ENCODE results near the gene NTN5. TPM values are rescaled to one million over a fixed set of nuclear protein-coding genes. Genes with fewer than 3 reads are reported as not detected.

NTN5 gene
- total and polyA plus RNA-seq, 8 donors, result 0.29 to 1.4 (median 0.95) TPM

- H3K36me3 ChIP-seq, result no peaks in the 10 kb centered on the region
- peaks cover 0 to 5% of the 10 kb centered on the region in 2 donors for H3K9me3 ChIP-seq
- no peak overlapping the region for H3K4me3 ChIP-seq
- H3K4me1 ChIP-seq, result peaks cover 5 to 7% of the 10 kb centered on the region in 2 donors
- no peak for DNase-seq
- no peak for ATAC-seq
- no peaks in the 10 kb centered on the region for H3K27me3 ChIP-seq
- intact Hi-C loops (cut with DNase I), result no loop called here
- TF ChIP-seq, protein P1, sequence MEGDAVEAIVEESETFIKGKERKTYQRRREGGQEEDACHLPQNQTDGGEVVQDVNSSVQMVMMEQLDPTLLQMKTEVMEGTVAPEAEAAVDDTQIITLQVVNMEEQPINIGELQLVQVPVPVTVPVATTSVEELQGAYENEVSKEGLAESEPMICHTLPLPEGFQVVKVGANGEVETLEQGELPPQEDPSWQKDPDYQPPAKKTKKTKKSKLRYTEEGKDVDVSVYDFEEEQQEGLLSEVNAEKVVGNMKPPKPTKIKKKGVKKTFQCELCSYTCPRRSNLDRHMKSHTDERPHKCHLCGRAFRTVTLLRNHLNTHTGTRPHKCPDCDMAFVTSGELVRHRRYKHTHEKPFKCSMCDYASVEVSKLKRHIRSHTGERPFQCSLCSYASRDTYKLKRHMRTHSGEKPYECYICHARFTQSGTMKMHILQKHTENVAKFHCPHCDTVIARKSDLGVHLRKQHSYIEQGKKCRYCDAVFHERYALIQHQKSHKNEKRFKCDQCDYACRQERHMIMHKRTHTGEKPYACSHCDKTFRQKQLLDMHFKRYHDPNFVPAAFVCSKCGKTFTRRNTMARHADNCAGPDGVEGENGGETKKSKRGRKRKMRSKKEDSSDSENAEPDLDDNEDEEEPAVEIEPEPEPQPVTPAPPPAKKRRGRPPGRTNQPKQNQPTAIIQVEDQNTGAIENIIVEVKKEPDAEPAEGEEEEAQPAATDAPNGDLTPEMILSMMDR (IDR thresholded peaks at IDR 0.05), result no peak
- H3K27ac ChIP-seq, result no peak overlapping the region
These were observed 35.7 kb upstream of the NTN5 start for GRCh38 chr19:48708471-48708870.

DNA sequence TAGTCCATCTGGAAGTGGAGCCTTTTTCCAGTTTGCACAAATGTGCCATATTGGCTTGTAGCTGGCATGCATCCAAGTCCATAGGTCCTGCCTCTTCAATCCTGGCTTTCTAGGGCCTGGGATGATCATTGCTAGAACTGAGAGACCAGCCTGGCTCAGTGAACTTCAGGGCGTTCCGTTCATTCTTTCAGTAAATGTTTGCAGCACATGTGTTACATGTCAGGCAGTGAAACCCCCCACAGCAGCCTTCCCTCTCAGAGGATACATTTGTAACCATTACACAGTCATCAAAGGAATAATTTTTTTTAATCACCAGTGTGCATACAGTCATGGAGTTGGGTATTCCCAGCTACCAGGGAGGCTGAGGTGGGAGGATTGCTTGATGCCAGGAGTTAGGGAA, 32.6 kb upstream of the NTN5 start:
- no peaks in the 10 kb centered on the region for H3K4me1 ChIP-seq
- ATAC-seq, result no peak
- intact Hi-C loops (cut with DNase I), result no loop called here
- H3K9me3 ChIP-seq, result no peaks in the 10 kb centered on the region
- TF ChIP-seq, protein P1 (IDR thresholded peaks at IDR 0.05), result no peak
- H3K36me3 ChIP-seq, result no peaks in the 10 kb centered on the region
- H3K27me3 ChIP-seq, result no peaks in the 10 kb centered on the region
- no peak overlapping the region for H3K4me3 ChIP-seq
- no peak overlapping the region for H3K27ac ChIP-seq
- DNase-seq, result no peak

DNA sequence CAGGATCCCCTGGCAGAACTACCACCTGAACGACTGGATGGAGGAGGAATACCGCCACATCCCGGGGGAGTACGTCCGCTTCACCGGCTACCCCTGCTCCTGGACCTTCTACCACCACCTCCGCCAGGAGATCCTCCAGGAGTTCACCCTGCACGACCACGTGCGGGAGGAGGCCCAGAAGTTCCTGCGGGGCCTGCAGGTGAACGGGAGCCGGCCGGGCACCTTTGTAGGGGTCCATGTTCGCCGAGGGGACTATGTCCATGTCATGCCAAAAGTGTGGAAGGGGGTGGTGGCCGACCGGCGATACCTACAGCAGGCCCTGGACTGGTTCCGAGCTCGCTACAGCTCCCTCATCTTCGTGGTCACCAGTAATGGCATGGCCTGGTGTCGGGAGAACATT, 30.5 kb upstream of the NTN5 start:
- Histone ChIP-seq H3K36me3 (no peaks in the 10 kb centered on the region), H3K27me3 (no peaks in the 10 kb centered on the region), H3K4me3 (no peak overlapping the region), H3K9me3 (no peaks in the 10 kb centered on the region), H3K27ac (no peak overlapping the region), H3K4me1 (peaks cover 0 to 3% of the 10 kb centered on the region in 2 donors)
- ATAC-seq, result no peak
- TF ChIP-seq, protein P1 (IDR thresholded peaks at IDR 0.05), result no peak
- intact Hi-C loops (cut with DNase I), result no loop called here
- DNase-seq, result peak in 1 of 4 donors; percentile 51

GRCh38 chr19:48702701-48703100, 29.9 kb upstream of the NTN5 start:
- DNase-seq, result peak in 1 of 4 donors; percentile 23
- no peak for ATAC-seq

GRCh38 chr19:48698046-48698445, 25.2 kb upstream of the NTN5 start:
- Histone ChIP-seq H3K36me3 (no peaks in the 10 kb centered on the region), H3K4me3 (no peak overlapping the region), H3K4me1 (peaks cover 0 to 15% of the 10 kb centered on the region in 2 donors), H3K9me3 (no peaks in the 10 kb centered on the region), H3K27ac (no peak overlapping the region), H3K27me3 (peaks cover 0 to 27% of the 10 kb centered on the region in 2 donors)
- TF ChIP-seq, protein P1 (IDR thresholded peaks at IDR 0.05), result no peak
- intact Hi-C loops (cut with DNase I), result no loop called here
- peak; percentile 72 for ATAC-seq
- no peak for DNase-seq

More at GRCh38 chr19:48702701-48703100, 29.9 kb upstream of the NTN5 start:
- Histone ChIP-seq H3K4me3 (no peak overlapping the region), H3K27ac (no peak overlapping the region), H3K4me1 (peaks cover 0 to 5% of the 10 kb centered on the region in 2 donors), H3K36me3 (no peaks in the 10 kb centered on the region), H3K9me3 (no peaks in the 10 kb centered on the region), H3K27me3 (peaks cover 0 to 2% of the 10 kb centered on the region in 2 donors)
- intact Hi-C loops (cut with DNase I), result no loop called here
- TF ChIP-seq, protein P1 (IDR thresholded peaks at IDR 0.05), result no peak
